Loucy (cell line): Measurements from ENCODE around the gene EPB41L1.

Experiments used
- EZH2phosphoT487 ChIP-seq: fragments of 200-600 bp; IDR thresholded peaks from 2 replicates; pipeline ENCODE4 v1.6.1; 2018; ENCODE audit warnings: antibody characterized with exemption, mild to moderate bottlenecking, moderate library complexity, borderline replicate concordance
- TF ChIP-seq, protein P1 (sequence below): fragments of 200-600 bp; sonication (generic); conservative IDR thresholded peaks from 2 replicates; pipeline ENCODE4 v1.5.1; 2014; ENCODE audit warnings: mild to moderate bottlenecking, antibody characterized with exemption, low read length

DNA sequence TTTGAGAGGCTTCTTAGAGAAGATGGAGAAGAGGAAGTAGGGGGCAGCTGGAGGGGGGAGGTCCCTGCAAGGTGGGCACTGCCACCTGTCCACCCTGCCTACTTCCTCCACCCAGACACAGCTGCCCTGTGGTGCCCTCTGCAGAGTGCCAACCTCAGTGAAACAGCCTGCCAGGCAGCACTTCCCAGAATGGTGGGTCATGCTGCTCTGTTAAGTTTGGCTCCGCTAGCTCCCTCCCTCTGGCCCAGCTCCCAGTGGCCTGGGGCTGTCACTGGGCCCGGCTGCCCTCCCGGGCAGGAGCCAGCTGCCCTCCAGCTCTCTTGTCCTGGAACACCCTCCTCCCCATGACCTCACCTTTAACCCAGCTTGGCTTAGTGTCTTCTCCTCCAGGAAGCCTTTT lies 5.1 kb upstream of the EPB41L1 start:
- TF ChIP-seq, protein P1, sequence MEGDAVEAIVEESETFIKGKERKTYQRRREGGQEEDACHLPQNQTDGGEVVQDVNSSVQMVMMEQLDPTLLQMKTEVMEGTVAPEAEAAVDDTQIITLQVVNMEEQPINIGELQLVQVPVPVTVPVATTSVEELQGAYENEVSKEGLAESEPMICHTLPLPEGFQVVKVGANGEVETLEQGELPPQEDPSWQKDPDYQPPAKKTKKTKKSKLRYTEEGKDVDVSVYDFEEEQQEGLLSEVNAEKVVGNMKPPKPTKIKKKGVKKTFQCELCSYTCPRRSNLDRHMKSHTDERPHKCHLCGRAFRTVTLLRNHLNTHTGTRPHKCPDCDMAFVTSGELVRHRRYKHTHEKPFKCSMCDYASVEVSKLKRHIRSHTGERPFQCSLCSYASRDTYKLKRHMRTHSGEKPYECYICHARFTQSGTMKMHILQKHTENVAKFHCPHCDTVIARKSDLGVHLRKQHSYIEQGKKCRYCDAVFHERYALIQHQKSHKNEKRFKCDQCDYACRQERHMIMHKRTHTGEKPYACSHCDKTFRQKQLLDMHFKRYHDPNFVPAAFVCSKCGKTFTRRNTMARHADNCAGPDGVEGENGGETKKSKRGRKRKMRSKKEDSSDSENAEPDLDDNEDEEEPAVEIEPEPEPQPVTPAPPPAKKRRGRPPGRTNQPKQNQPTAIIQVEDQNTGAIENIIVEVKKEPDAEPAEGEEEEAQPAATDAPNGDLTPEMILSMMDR = no peak
- TF ChIP-seq EZH2phosphoT487 = no peak
